Ovary (tissue), 9 donors: ENCODE measurements around the gene OR1D5. TPM values are rescaled to one million over a fixed set of nuclear protein-coding genes. Genes with fewer than 3 reads are reported as not detected.

Experiments used
- DNase-seq, 5 donors: peaks; one replicate each; pipeline ENCODE4 v3.0.0-alpha.2; 2019 to 2020
- H3K27ac ChIP-seq, 2 donors: fragments of 200-600 bp; one replicate each; pipeline versions ENCODE4 v1.5.1 to v1.8.0; 2019 to 2022
- H3K27me3 ChIP-seq: fragments of 200-600 bp; one replicate; pipeline ENCODE4 v1.8.0; 2022
- H3K36me3 ChIP-seq: fragments of 200-600 bp; sonication (generic); one replicate; pipeline ENCODE4 v1.5.1; 2019
- H3K4me1 ChIP-seq: one replicate; pipeline ENCODE4 v1.8.1; 2013; ENCODE audit warnings: mild to moderate bottlenecking, moderate library complexity; ENCODE audit not compliant: insufficient read depth
- H3K4me3 ChIP-seq: fragments of 200-600 bp; sonication (generic); one replicate; pipeline ENCODE4 v1.5.1; 2017
- H3K9me3 ChIP-seq, 2 donors: fragments of 200-600 bp in 1 of 2; sonication (generic) in 1 of 2; one replicate each; pipeline versions ENCODE4 v1.5.1 to v1.8.1; 2013 to 2019; ENCODE audit warnings: mild to moderate bottlenecking in 1 of 2, moderate library complexity in 1 of 2
- EP300 ChIP-seq: sonication (generic); formaldehyde crosslinking; IDR thresholded peaks from one replicate; pipeline ENCODE4 v1.6.1; 2017; ENCODE audit warnings: antibody characterized with exemption
- POLR2A ChIP-seq: fragments of 450-650 bp; IDR thresholded peaks from one replicate; pipeline ENCODE4 v1.6.1; 2017; ENCODE audit warnings: antibody characterized with exemption, mild to moderate bottlenecking, moderate library complexity
- WGBS, 3 donors: extraction: QIAGEN DNeasy Blood & Tissue Kit in 1 of 3; methylation state at CpG; one replicate each; pipeline versions ENCODE4 v1.1.5 to v1.1.7; 2013 to 2017; 5-methylcytosine and 5-hydroxymethylcytosine counted together
- intact Hi-C, 4 donors: fragments of 100-400 bp; cut with DNase I; formaldehyde crosslinking; loops; one replicate each; pipeline versions ENCODE4 v1.11.0 to v1.15.1; 2022 to 2023
- polyA plus RNA-seq, 2 donors: library from polyadenylated mRNA; stranded (reverse); fragments of 200-250 nt in 1 of 2; fragments of 350-450 nt in 1 of 2; fragmentation: Illumina TruSeq in 1 of 2; extraction: RNeasy Lipid Tissue Mini Kit (QIAGEN cat#74804) in 1 of 2; gene quantifications; one replicate each; pipeline ENCODE4 v1.2.3, GENCODE V29; 2013 to 2014
- total RNA-seq, 7 donors: library from RNA; depleted of rRNA in 2 of 7; stranded (reverse); fragments of >200 nt in 2 of 7; fragmentation: NEBNext Ultra II Directional in 3 of 7; extraction: Animal tissue kit (Norgen Biotek cat#: 25700) in 3 of 7; gene quantifications; one replicate each; pipeline versions ENCODE4 v1.1.0 to v1.2.4, GENCODE V29; 2016 to 2023
- TF ChIP-seq, protein P1 (sequence below), 3 donors: fragments of 450-650 bp in 2 of 3; fragments of 200-600 bp in 1 of 3; IDR thresholded peaks; one replicate each; pipeline versions ENCODE4 v1.5.1 to v1.8.0; 2016 to 2022; ENCODE audit warnings: antibody characterized with exemption in 3 of 3, mild to moderate bottlenecking in 1 of 3
- donor health status: DM: no; HTN: no; CAD: no; lungs with moderate emphysema.
- donor health status: DM: no; HTN: no; CAD: no.
- donor health status: Bipolar disorder and iron deficiency.
- donor health status: DM: yes; HTN: yes; CAD: no.
- donor health status: DM: no; HTN: no; CAD: no.
- donor health status: DM: yes; HTN: yes; CAD: no.

OR1D5 gene
- total and polyA plus RNA-seq, 9 donors, result not detected

DNA sequence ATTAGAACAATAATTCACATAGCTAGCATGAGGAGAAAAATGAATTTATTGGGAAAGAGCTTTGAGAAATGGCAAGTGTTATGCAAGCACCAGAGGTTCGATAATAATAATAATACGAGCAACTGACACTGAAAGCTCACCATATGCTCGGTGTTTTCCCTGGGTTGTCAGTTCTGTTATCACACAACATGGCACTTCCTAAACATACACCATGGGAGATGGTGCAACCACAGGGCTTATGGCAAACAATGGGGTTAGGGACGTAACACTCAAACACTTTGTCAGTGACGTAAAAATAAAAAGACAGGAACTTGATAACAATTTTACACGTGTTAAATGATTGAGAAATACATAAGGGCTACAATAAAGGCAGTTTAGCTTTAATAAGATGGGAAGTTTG, 23.7 kb downstream of the OR1D5 start:
- intact Hi-C loops, result no loop called here
- no peak for TF ChIP-seq POLR2A
- TF ChIP-seq EP300, result no peak
- TF ChIP-seq, protein P1, sequence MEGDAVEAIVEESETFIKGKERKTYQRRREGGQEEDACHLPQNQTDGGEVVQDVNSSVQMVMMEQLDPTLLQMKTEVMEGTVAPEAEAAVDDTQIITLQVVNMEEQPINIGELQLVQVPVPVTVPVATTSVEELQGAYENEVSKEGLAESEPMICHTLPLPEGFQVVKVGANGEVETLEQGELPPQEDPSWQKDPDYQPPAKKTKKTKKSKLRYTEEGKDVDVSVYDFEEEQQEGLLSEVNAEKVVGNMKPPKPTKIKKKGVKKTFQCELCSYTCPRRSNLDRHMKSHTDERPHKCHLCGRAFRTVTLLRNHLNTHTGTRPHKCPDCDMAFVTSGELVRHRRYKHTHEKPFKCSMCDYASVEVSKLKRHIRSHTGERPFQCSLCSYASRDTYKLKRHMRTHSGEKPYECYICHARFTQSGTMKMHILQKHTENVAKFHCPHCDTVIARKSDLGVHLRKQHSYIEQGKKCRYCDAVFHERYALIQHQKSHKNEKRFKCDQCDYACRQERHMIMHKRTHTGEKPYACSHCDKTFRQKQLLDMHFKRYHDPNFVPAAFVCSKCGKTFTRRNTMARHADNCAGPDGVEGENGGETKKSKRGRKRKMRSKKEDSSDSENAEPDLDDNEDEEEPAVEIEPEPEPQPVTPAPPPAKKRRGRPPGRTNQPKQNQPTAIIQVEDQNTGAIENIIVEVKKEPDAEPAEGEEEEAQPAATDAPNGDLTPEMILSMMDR (IDR thresholded peaks at IDR 0.05), result no peak

DNA sequence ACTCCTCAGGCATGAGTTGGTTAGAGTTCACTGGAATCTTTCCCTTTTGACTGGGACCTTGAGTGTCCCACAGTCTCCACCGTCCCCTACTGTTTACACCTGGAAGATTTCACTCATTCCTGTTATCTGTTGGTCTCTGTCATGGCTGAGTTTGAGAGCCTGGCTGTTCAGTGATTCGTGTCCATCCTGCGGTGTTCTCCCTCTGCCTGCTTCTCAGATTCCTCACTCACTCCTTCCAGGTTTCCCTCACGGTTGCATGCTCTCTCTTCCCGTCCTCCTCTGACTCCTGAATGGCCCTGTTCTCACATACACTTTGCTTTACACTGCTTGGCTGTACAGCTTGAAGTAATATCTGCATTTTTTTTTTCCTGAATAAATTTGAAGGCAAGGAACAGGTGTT, 24.5 kb downstream of the OR1D5 start:
- H3K27me3 ChIP-seq, result no peaks in the 10 kb centered on the region
- no peak overlapping the region for H3K27ac ChIP-seq
- no peaks in the 10 kb centered on the region for H3K4me1 ChIP-seq
- H3K36me3 ChIP-seq, result no peaks in the 10 kb centered on the region
- H3K4me3 ChIP-seq, result no peak overlapping the region
- 31 to 45% (median 42%) methylated on average over 5 of the region's 5 CpGs for WGBS, 3 donors
- H3K9me3 ChIP-seq, result peaks cover 0 to 4% of the 10 kb centered on the region in 2 donors
- intact Hi-C loops, result no loop called here
- TF ChIP-seq EP300 (no peak), POLR2A (no peak)
- TF ChIP-seq, protein P1 (IDR thresholded peaks at IDR 0.05), result no peak
- no peak for DNase-seq

More for the DNA sequence above, 23.7 kb downstream of the OR1D5 start:
- DNase-seq, result no peak
- no peaks in the 10 kb centered on the region for H3K4me1 ChIP-seq
- no peak overlapping the region for H3K4me3 ChIP-seq
- H3K27me3 ChIP-seq, result no peaks in the 10 kb centered on the region
- H3K36me3 ChIP-seq, result no peaks in the 10 kb centered on the region
- no peak overlapping the region for H3K27ac ChIP-seq
- WGBS, 3 donors, result 52 to 58% (median 57%) methylated on average over 6 of the region's 6 CpGs
- H3K9me3 ChIP-seq, result peaks cover 0 to 7% of the 10 kb centered on the region in 2 donors

- Histone ChIP-seq H3K27ac (no peak overlapping the region), H3K4me3 (no peak overlapping the region), H3K9me3 (no peaks in the 10 kb centered on the region), H3K4me1 (no peaks in the 10 kb centered on the region), H3K27me3 (no peaks in the 10 kb centered on the region), H3K36me3 (no peaks in the 10 kb centered on the region)
- WGBS, 3 donors, result 55 to 61% (median 57%) methylated on average over 9 of the region's 9 CpGs
- TF ChIP-seq, protein P1 (IDR thresholded peaks at IDR 0.05), result no peak
- TF ChIP-seq EP300 (no peak), POLR2A (no peak)
- DNase-seq, result no peak
- intact Hi-C loops, result no loop called here
These were observed 26.1 kb downstream of the OR1D5 start for GRCh38 chr17:3037259-3037658.

- Histone ChIP-seq H3K4me1 (no peaks in the 10 kb centered on the region), H3K36me3 (no peaks in the 10 kb centered on the region), H3K27me3 (no peaks in the 10 kb centered on the region), H3K27ac (no peak overlapping the region), H3K9me3 (no peaks in the 10 kb centered on the region), H3K4me3 (no peak overlapping the region)
- no peak for DNase-seq
- intact Hi-C loops, result no loop called here
- TF ChIP-seq POLR2A, result no peak
- TF ChIP-seq EP300, result no peak
- TF ChIP-seq, protein P1 (IDR thresholded peaks at IDR 0.05), result no peak
- WGBS, 3 donors, result 67 to 78% (median 71%) methylated on average over 6 of the region's 6 CpGs
These were observed 26.6 kb downstream of the OR1D5 start for GRCh38 chr17:3036800-3037199.

DNA sequence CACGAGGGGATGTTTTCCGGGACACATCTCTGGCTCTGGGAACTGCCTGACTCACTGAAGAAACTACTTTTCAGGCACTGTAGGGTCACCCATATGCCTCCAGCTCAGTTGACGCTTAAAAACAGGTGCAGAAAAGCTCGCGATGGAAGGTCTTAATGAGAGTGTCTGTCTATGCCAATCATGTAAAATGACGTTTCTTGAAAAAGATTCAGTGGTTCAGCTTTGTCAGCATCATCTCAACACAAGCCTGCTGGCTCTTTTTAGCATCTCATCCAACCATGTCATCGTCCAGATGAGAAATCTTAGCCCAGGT, 27.5 kb downstream of the OR1D5 start:
- H3K9me3 ChIP-seq, result no peaks in the 10 kb centered on the region
- WGBS, 3 donors, result 83 to 90% (median 84%) methylated on average over 7 of the region's 7 CpGs
- H3K4me3 ChIP-seq, result no peak overlapping the region
- no peak overlapping the region for H3K27ac ChIP-seq
- no peaks in the 10 kb centered on the region for H3K4me1 ChIP-seq
- no peaks in the 10 kb centered on the region for H3K27me3 ChIP-seq
- TF ChIP-seq EP300, result no peak
- H3K36me3 ChIP-seq, result no peaks in the 10 kb centered on the region
- intact Hi-C loops, result no loop called here
- no peak for DNase-seq
